ENCODE data around the gene ATE1.
A peak's percentile ranks its signal among the peaks of the same experiment; 100 is the strongest.
"Not testable (repeated sequence)": the region's sequence is repeated elsewhere in the genome, so short reads cannot be mapped to it uniquely, and the experiment has no call there.

Gene ATE1

DNA sequence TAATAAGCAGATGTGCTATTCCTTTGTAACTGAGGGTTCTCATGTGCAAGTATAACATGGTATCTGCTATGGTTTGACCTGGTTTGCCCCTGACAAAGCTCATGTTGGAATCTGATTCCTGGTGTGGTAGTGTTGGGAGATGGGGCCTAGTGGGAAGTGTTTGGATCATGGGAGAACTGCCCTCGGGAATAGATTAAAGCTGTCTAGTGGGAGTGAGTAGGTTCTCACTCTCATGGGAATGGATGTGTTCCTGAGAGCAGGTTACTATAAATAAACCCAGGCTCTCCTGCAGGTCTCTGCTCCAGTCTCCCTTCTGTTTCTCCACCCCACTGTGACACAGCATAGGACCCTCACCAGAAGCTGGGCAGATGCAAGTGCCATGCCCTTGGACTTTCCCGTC is 97.7 kb downstream of the ATE1 start:
- no peak for DNase-seq (ENCODE audit: low spot score)

DNA sequence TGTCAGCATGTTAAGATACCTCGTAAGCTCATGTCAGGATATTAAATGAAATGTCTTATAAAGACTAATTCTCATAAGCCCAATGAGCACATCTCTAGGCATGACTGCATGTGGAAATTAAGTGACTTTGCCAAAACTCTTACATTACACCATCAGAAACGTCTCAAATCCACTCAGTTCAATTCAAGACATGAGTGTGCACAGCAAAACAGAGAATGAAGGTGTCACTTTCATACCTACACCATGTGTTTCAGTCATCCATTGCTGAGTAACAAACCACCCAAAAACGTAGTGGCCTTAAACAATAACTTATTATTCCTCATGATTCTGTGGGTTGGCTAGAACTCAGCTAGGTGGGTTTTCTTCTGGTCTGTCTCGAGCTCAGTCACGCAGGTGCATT is 99.8 kb downstream of the ATE1 start:
- DNase-seq (ENCODE audit: low spot score): no peak

DNA sequence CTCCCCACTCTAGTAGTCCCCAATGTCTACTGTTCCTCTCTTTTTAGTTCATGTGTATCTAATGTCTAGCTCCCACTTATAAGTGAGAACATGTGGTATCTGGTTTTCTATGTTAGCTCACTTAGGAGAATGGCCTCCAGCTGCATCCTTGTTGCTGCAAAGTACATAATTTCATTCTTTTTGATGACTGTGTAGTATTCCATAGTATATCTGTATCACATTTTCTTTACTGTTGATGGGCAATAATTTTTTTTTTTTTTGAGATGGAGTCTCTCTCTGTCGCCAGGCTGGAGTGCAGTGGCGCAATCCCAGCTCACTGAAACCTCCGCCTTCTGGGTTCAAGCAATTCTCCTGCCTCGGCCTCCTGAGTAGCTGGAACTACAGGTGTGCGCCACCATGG is 101.1 kb downstream of the ATE1 start:
- not testable (repeated sequence) for DNase-seq (ENCODE audit: low spot score)

DNA sequence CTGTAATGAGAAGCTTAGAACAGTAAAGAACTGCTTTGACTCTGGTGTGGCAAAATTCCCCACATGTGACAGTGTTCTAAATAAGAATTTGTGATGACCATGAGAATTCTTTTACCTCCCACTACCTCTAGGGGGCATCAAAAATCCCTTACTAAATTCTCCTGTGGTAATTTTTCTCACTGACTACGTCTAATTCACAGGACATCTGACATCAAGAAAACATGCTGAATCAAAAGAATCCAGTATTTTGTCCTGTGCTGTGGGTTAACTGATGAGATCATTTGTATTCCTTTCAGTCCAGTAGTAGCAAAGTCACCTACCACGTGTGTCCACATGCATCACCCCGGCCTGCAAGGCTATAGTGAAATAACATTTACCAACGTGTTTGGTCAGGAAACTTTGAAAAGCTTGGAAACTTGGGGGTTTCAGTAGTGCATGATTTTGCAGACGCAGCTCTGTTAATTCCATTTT is 103.8 kb downstream of the ATE1 start:
- peak; percentile 30 for DNase-seq (ENCODE audit: low spot score)

DNA sequence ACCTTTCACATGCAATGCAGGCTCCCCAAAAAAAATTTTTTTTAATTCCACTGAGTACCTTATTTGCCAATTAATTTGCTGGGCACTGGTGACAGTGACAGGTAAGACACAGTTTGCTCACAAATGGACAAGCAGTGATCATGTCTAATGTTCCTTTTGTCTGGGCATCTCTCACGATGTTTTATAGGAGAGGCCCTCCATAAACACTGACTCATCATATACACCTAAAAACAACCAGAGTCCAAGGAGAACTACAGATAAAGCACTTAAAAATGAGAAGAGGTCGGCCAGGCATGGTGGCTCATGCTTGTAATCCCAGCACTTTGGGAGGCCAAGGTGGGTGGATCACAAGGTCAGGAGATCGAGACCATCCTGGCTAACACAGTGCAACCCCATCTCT is 105.1 kb downstream of the ATE1 start:
- no peak for DNase-seq (ENCODE audit: low spot score)

DNA sequence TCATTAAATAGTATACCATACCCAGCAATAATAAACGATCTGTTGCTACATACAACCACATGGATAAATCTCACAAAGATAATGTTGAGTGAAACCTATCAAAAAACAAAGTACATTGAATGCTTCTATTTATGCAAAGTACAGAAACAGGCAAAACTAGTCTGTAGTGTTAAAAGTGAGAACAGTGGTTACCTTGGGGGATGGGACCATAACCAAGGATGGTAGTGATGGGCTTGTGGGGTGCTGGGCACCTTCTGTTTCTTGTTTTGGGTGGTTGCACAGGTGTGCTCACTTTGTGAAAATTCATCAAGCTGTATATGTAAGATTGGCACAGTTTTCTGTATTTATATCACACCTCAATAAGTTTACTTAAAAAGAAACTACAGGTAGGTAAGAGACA is 105.7 kb downstream of the ATE1 start:
- DNase-seq (ENCODE audit: low spot score): no peak

DNA sequence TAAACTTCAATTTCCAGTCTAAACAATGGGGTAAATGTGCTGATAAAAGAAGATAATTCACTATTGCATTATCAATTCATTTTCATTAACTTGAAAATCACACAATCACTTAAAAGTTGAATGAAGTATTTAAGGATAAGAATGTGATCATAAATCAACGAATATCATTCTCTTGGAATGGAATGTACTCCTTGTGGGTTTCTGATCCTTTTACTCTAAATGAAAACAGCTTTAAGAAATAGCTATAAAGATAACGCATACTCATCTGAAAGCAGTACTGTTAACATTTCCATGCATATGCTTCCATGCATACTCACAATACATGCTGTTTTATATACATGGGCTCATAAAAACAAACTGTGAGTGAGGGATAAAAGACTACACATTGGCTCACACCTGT is 108.8 kb downstream of the ATE1 start:
- no peak for DNase-seq (ENCODE audit: low spot score)

DNA sequence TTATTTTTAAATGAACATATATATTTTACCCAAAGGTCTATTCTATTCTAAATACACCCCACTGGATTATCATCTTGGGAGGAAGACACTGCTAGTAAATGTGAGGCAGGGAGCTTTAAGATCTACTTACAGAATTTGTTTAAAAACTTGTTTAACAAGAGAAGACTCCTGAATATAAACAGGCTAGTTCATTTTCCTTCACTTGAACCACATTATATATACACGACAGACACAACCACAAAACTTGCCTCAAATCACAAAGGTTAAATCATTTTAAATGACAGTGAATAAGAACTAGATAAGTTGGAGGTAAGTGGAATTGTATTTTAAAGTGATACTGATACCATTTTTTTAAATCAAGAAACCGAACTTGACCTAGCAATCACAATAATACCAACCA is 109.2 kb downstream of the ATE1 start:
- no peak for DNase-seq (ENCODE audit: low spot score)

DNA sequence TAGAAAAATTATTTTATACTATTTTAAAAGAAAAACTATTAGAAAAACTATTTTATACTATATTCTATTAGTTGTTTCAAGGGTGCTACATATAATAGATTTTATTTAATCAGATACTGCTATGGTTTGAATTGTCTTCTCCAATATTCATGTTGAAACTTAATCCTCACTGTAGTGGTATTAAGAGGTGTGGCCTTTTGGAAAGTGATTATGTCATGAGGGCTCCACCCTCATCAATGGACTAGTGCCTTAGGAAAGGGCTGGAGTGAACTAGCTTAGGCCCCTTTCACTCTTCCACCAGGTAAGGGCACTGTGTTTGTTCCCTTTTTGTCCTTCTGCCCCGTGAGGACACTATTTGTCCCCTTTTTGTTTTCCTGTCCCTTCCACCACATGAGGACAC is 111.6 kb downstream of the ATE1 start:
- no peak for DNase-seq (ENCODE audit: low spot score)

DNA sequence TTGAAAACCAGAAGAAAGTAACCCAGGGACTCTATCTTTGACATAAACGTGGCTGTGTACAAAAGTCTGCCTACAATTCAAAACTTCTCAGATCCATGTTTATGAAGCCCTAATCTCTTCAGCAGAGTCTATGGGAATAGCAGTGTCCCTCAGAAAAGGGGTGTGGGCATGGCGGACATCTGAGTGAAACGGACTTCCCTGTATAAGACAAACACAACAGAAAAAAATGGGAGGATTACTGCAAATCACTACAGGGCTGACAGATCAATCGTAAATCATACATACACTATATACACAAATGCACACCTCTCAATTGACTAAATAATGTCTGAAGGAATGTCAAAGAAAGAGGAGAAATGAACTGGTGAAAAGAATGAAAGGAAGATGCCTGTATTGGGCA is 114.0 kb downstream of the ATE1 start:
- no peak for DNase-seq (ENCODE audit: low spot score)

DNA sequence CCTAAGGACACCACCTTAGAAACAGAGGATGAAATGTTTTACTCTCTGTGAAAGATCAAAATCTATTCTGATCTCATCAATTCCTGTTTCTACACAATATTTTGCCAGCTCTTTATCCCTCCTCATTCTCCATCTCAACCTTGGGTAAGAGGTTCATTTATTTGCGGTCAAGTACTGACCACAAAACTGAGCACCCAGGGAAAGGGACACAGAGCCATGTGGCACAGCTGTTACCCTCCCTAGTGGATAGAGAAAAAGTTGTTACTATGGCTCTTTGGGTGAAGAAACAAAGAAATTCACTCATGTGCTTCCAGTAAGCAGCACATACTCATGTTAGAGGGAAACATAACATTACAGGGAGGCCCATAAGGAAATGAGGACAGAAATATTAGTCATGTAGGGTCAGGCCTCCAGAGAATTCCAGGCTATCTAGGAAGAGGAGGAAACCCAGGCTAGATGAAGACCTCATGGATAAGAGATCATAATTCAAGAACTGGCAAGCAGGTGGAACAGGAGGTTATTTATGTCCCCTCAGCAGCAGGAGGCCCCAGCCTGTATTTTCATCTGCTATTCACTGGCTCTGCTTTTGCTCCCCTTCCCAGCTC is 114.5 kb downstream of the ATE1 start:
- DNase-seq (ENCODE audit: low spot score): no peak

DNA sequence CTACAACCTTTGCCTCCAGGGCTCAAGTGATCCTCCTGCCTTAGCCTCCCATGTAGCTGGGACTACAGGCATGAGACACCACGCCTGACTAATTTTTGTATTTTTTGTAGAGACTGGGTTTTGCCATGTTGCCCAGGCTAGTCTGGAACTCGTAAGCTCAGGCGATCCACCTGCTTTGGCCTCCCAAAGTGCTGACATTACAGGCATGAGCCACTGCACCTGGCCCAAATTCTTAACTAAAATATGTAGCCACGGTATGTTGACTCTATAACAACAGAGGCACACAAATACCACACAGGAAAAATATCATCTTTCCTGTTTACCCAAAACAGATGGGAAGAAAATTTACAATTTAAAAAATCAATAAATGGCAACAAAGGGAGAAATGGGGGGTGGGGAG is 115.8 kb downstream of the ATE1 start:
- DNase-seq (ENCODE audit: low spot score): no peak

DNA sequence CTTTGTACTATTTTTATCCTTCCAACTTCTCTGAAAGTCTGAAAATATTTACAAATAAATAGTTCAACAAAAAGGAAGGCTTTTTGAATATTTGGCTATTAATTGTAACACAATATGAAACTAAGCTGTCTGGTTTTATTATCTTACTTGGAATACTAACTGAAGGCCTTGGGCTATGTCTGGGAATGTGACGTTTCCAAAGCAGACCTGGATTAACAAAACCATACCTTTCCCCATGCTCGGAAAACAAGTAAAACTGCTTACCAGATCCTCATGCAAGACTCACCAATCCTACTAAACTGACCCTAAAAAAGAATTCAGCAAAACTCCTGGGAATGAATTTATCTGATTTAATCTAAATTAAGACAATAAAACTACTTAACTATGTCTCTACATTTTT is 116.4 kb downstream of the ATE1 start:
- DNase-seq (ENCODE audit: low spot score): no peak

DNA sequence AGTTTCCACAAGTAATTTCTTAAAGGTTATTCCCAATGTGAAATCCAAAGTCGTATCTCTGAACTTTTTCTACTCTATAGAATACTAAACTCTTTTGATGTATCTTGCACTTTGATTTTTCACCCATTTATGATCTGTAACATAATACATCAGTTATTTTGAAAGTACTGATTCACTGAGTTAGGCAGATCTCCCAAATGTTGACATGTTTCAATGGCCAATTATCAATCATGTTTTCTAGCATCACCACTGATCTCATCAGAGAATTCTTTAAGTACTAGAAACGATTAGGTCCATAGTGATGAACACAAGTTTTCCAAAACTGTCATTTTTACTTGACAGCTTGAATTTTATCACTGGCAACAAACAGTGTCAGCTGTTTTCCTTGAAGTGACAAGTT is 119.0 kb downstream of the ATE1 start:
- no peak for DNase-seq (ENCODE audit: low spot score)

DNA sequence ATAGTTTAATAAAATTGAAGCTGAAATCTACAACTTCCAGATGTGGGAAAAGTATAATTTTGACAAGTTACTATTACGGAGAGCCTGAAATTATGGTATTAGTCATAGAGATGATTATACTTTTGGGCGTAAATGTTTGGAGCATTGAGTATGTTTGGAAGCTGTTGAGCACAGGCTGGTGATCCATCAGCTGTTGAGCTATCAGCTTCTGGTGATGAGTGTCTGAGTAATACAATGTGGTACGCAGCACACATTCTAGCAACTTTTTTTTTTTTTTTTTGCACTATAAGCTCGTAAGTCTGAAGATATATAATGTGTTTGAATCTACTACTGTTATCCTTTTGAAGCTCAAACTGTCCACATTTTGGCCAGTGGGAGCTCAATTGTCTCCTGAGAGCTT is 123.4 kb downstream of the ATE1 start:
- no peak for DNase-seq (ENCODE audit: low spot score)

DNA sequence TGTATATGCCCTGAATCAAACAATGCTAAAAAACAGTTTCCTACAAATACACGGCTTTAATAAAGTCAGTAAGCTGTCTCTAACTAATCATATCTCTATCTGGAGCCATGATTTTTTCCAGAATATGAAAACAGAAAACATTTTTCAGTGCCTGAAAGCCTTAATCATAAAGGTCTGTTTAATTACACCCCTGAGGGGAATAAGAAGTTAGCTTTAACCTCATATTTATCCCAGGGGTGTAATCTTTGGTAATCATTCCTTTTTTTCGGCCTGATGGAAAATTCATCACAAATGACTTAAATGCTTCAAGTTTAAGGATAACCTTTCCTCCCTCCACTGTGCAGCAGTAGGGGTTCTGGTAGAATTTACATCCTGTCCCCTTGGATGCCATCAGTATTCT is 124.2 kb downstream of the ATE1 start:
- DNase-seq (ENCODE audit: low spot score): no peak

DNA sequence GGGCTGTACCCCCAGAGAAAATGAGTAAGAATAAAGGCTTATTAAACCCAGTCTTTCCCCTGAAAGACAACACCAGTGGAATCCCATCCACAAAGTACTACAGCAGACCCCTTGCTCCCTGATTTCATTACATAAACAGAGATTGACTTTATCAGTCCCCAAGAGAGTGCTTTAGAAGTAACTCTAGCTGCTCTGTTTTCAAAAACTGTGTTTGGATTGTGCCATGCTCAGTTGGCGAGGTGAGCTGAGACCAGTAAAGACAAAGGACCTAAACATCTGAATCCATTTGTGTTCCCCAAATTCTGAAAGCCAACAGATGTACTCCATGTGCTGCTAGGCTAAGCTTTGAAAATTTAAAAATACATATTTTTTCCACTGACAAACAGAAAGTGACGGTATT is 127.0 kb downstream of the ATE1 start:
- no peak for DNase-seq (ENCODE audit: low spot score)

DNA sequence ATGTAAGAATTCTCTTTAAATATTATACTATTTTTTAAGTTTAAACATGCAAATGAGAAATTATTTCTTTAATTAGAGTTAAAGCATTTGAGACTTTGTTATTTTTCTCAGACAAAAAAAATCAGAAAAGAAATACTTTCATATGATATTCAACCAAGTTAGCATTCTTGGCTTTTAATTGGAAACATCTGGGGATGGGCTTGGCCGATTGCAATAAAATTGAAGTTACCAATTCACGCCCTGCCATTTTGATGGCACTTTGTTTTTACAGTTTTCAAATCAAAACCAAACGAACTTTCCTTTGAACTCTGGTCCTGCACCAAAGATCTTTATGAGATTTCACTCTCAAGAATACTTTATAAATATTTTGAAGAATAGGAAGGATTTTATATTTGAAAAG is 127.7 kb downstream of the ATE1 start:
- no peak for DNase-seq (ENCODE audit: low spot score)

DNA sequence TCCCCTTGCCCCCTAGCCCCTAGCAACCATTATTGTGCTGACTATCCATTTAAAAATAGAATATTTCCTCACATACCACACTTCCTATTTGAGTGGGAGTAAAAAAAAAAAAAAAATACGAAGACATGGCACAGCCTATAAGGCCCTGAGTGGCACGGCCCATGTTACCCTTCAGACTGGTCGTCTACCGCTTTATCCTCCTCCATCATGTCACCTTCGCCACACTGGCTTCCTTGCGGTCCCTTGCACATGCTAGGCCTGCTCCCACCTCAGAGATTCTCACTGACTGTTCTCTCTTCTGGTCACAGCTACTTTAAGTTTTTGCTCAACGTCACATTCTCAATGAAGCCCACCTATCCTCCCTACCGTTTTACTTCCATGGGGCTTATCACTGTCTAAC is 130.3 kb downstream of the ATE1 start:
- DNase-seq (ENCODE audit: low spot score): no peak

DNA sequence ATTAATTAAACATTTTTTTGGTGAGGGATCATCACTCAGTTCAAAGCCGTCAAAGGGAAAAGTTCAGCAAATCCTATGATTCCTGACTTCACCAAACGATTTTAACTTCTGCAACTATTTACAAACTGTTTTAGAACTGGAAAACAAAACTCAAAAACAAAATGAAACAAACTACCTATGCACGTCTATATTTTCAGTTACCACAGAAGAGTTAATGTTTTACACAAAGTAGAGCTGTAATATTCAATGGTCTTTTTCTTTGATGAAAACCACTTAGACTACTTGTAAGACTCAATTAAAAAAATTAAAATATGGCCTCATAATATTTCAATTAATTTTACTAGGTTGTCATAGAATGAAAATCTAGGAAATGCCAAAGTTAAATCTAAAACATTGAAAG is 131.5 kb downstream of the ATE1 start:
- no peak for DNase-seq (ENCODE audit: low spot score)

DNA sequence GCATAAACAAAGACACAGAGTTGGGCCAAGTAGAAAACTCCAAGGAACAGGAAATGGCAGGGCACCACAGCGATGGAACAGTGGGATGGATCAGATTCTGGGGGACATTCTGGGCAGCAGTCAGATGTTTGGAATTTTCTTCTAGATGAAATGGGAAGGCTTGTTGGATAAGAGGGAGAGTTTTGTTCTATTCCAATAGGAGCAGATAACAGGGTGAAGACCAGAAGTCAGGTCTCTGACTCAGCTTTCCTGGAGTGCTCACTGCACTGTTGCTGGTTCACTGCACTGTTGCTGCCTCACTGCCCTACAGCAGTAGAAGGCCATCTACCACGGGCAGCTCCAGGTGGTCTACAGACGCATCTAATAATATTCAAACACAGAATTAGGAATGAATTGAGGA is 135.6 kb downstream of the ATE1 start:
- no peak for DNase-seq (ENCODE audit: low spot score)

DNA sequence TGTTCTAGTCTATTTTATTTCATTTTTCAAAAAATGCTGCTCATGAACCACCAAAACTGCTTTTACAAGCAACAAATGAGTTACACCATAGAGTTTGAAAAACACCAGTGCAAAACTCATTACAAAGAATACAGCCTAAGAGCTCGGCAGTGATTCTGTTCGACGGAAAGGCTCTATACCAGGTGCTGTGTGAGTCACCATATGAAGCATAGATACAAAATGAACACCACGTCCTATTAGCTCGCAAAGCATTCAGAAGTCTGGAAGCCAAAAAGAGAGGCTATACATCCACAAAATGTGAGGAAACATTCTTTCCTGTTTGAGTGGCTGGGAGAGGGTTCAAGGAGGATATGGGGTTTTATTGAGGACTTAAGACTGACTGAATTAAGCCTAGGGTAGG is 136.1 kb downstream of the ATE1 start:
- no peak for DNase-seq (ENCODE audit: low spot score)

DNA sequence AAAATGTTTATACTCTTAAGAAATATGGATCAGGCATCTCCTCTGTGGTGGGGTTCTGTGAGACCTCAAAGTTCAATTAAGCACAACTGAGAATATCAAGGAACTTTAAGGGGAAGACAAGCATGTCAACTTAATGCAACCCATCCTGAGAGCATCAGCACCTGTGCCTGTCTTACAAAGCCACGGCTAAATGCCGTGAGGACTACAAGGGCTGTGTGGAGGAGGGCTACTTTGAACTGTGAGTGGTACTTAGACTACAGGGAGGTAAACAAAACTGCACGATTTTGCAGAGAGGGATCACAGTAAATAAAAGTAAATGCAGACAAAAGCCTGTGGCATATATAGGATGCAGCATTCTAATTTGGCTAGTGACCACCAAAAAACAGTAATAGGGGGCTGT is 139.1 kb downstream of the ATE1 start:
- no peak for DNase-seq (ENCODE audit: low spot score)

DNA sequence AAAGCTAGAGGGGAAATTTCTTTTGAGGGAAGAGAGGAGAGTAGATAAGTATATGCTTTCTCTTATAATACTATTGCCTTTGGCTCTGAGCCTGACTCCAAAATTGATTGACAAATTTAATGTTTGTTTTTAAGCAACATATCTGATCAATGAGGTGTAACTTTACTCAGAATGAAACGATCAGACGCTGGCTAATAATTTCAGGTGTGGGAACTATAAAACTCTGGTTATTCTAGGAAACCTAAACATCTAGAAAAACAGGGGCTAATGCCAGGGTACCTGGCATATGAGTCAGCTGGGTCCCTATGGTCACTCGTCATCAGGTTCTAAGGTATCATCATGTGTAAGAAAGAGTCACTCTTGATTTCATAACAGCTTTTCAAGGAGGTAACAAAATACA is 139.7 kb downstream of the ATE1 start:
- DNase-seq (ENCODE audit: low spot score): no peak

DNA sequence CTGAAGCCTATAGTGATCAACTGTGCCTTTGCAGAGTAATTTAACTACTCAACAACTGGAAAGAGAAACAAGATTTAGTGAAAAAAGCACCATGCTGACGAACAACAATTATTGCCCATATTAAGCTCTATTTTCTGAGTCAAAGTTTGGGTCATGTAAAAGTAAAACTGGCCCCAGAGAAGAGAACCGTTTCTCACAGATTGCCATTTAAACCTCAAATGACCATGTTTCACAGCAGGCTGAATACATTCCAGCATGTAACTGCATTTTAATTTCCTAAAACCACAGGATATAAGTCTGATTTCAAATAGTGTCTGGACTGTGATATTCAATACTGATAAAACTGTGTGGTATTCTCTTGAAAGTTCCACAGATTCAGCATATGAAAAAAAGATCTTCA is 140.7 kb downstream of the ATE1 start:
- DNase-seq (ENCODE audit: low spot score): no peak

All from COLO829 (cell line).